HepG2 (cell line): Measurements from ENCODE around the gene PLXNA3. TPM values are rescaled to one million over a fixed set of nuclear protein-coding genes. Genes with fewer than 3 reads are reported as not detected.

Source experiments
- ARNTL ChIP-seq: sonication (generic); formaldehyde crosslinking; IDR thresholded peaks from 2 replicates; pipeline ENCODE4 v1.4.0; 2020; ENCODE audit warnings: mild to moderate bottlenecking, missing genetic modification reagents
- CREM ChIP-seq, 2 experiments: sonication (generic) in 1 of 2; formaldehyde crosslinking in 1 of 2; IDR thresholded peaks; 2 replicates each; pipeline versions ENCODE4 v1.4.0 to v1.6.1; 2016 to 2020; ENCODE audit warnings: antibody characterized with exemption in 1 of 2, mild to moderate bottlenecking in 1 of 2, missing genetic modification reagents in 1 of 2
- ELF3 ChIP-seq: IDR thresholded peaks from 2 replicates; pipeline ENCODE4 v1.6.1; 2016; ENCODE audit warnings: missing genetic modification reagents, missing compliant biosample characterization
- FOXP4 ChIP-seq: sonication (generic); formaldehyde crosslinking; IDR thresholded peaks from 2 replicates; pipeline ENCODE4 v1.4.0; 2020; ENCODE audit warnings: missing genetic modification reagents
- GPN1 ChIP-seq: sonication (generic); formaldehyde crosslinking; IDR thresholded peaks from 2 replicates; pipeline ENCODE4 v1.5.1; 2020; ENCODE audit warnings: missing genetic modification reagents, borderline replicate concordance
- HOXA7 ChIP-seq: sonication (generic); formaldehyde crosslinking; IDR thresholded peaks from 2 replicates; pipeline ENCODE4 v1.8.1; 2022; ENCODE audit warnings: mild to moderate bottlenecking, missing genetic modification reagents, moderate library complexity
- KDM5A ChIP-seq: fragments of 200-600 bp; sonication (generic); IDR thresholded peaks from 2 replicates; pipeline ENCODE4 v1.7.0; 2018; ENCODE audit warnings: antibody characterized with exemption, mild to moderate bottlenecking, low read length, borderline replicate concordance
- KMT2B ChIP-seq: IDR thresholded peaks from 2 replicates; pipeline ENCODE4 v1.6.1; 2016; ENCODE audit warnings: missing genetic modification reagents, missing compliant biosample characterization
- PAWR ChIP-seq: sonication (generic); formaldehyde crosslinking; IDR thresholded peaks from 2 replicates; pipeline ENCODE4 v1.4.0; 2020; ENCODE audit warnings: missing genetic modification reagents, mild to moderate bottlenecking, borderline replicate concordance
- PBX2 ChIP-seq: IDR thresholded peaks from 2 replicates; pipeline ENCODE4 v1.6.1; 2016; ENCODE audit warnings: control low read depth
- PITX1 ChIP-seq: sonication (generic); formaldehyde crosslinking; IDR thresholded peaks from 2 replicates; pipeline ENCODE4 v1.5.1; 2020; ENCODE audit warnings: mild to moderate bottlenecking, missing genetic modification reagents
- RNF219 ChIP-seq: sonication (generic); formaldehyde crosslinking; IDR thresholded peaks from 2 replicates; pipeline ENCODE4 v1.5.0; 2020; ENCODE audit warnings: mild to moderate bottlenecking, missing genetic modification reagents
- TCF7 ChIP-seq: sonication (generic); IDR thresholded peaks from 2 replicates; pipeline ENCODE4 v1.6.1; 2016; ENCODE audit warnings: antibody characterized with exemption, low read depth
- TOPORS ChIP-seq: sonication (generic); formaldehyde crosslinking; IDR thresholded peaks from 2 replicates; pipeline ENCODE4 v1.8.0; 2023; ENCODE audit warnings: mild to moderate bottlenecking, missing genetic modification reagents
- TSC22D2 ChIP-seq: sonication (generic); formaldehyde crosslinking; IDR thresholded peaks from 2 replicates; pipeline ENCODE4 v1.5.1; 2020; ENCODE audit warnings: missing genetic modification reagents, mild to moderate bottlenecking, borderline replicate concordance
- WIZ ChIP-seq: sonication (generic); formaldehyde crosslinking; IDR thresholded peaks from 2 replicates; pipeline ENCODE4 v1.5.1; 2020; ENCODE audit warnings: mild to moderate bottlenecking, missing genetic modification reagents
- ZNF496 ChIP-seq: sonication (generic); formaldehyde crosslinking; IDR thresholded peaks from 2 replicates; pipeline ENCODE4 v1.8.1; 2023; ENCODE audit warnings: mild to moderate bottlenecking, moderate library complexity, missing genetic modification reagents; ENCODE audit not compliant: insufficient replicate concordance
- ZNF7 ChIP-seq: IDR thresholded peaks from 2 replicates; pipeline ENCODE4 v1.6.1; 2016; ENCODE audit warnings: missing biosample characterization, missing genetic modification reagents
- ZNF788 ChIP-seq: sonication (generic); formaldehyde crosslinking; IDR thresholded peaks from 2 replicates; pipeline ENCODE4 v1.5.0; 2020; ENCODE audit warnings: mild to moderate bottlenecking, missing genetic modification reagents, borderline replicate concordance
- ZNF850 ChIP-seq: sonication (generic); formaldehyde crosslinking; conservative IDR thresholded peaks from 2 replicates; pipeline ENCODE4 v1.9.0; 2021; ENCODE audit warnings: mild to moderate bottlenecking, missing genetic modification reagents
- polyA plus RNA-seq, 8 experiments: library from polyadenylated mRNA; depleted of rRNA in 3 of 8; stranded (reverse) in 7 of 8; unstranded in 1 of 8; fragments of >200 nt; fragmentation: Illumina TruSeq in 4 of 8; extraction: Trizol in 4 of 8; gene quantifications; 2 replicates each; pipeline versions ENCODE4 v1.2.1 to v1.2.3, GENCODE V29; 2011 to 2016; ENCODE audit warnings: low read depth in 4 of 8, missing spikeins in 1 of 8, mixed read lengths in 1 of 8; ENCODE audit not compliant: insufficient read depth in 1 of 8
- total RNA-seq, 5 experiments: library from RNA; depleted of rRNA; stranded (reverse); fragments of >200 nt; fragmentation: Illumina TruSeq; extraction: Trizol; gene quantifications; 2 replicates each; pipeline ENCODE4 v1.2.3, GENCODE V29; 2016; ENCODE audit warnings: low read depth in 1 of 5
- TF ChIP-seq, protein P1 (sequence below): sonication (generic); formaldehyde crosslinking; IDR thresholded peaks from 2 replicates; pipeline ENCODE4 v1.4.0; 2020; ENCODE audit warnings: missing genetic modification reagents

Gene PLXNA3
- total and polyA plus RNA-seq, 2 of the 13 experiments (the other 11 are each of a cell fraction or from before 2014, with no cell fraction given): 5.8 to 20.6 TPM

DNA sequence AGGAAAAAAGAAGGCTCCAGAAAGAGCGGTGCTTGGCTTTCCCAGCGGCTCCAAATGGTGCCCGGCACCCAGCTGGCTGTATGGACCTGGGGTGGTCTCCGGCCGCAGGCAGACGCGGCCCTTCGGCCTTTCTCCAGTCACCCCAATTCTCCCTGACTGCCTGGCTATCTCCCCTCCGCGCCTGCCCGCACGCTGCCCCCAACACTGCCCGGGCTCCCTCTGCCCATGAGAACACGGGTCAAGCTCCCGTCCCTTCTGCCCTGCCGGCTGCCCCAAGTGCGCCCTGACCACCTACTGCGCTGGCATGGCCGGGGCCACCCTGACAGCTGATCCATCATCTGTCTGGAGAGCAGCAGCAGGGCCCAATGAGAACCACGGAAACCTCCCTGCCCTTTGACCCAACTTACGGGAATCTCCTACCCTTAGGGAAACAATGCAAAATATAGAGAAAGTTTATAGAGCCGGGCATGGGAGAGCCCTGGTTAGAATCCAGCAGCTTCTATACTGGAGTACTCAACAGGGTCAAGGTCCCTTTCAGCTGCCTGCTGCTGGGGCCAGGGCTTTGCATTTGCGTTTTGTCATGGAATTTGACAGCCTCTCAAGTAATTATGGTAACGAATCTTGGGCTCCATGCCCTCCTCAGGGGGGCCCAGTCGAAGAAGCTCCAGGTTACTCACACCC lies 59.2 kb downstream of the PLXNA3 start (continued):
- TF ChIP-seq ZNF788 (CRISPR knock-in tag): no peak
- no peak for TF ChIP-seq ZNF850 (CRISPR knock-in tag)
- TF ChIP-seq KDM5A: no peak
- no peak for TF ChIP-seq RNF219 (CRISPR knock-in tag)
- TF ChIP-seq HOXA7 (CRISPR knock-in tag): no peak
- TF ChIP-seq TSC22D2 (CRISPR knock-in tag): no peak
- no peak for TF ChIP-seq TOPORS (CRISPR knock-in tag)
- TF ChIP-seq, protein P1, sequence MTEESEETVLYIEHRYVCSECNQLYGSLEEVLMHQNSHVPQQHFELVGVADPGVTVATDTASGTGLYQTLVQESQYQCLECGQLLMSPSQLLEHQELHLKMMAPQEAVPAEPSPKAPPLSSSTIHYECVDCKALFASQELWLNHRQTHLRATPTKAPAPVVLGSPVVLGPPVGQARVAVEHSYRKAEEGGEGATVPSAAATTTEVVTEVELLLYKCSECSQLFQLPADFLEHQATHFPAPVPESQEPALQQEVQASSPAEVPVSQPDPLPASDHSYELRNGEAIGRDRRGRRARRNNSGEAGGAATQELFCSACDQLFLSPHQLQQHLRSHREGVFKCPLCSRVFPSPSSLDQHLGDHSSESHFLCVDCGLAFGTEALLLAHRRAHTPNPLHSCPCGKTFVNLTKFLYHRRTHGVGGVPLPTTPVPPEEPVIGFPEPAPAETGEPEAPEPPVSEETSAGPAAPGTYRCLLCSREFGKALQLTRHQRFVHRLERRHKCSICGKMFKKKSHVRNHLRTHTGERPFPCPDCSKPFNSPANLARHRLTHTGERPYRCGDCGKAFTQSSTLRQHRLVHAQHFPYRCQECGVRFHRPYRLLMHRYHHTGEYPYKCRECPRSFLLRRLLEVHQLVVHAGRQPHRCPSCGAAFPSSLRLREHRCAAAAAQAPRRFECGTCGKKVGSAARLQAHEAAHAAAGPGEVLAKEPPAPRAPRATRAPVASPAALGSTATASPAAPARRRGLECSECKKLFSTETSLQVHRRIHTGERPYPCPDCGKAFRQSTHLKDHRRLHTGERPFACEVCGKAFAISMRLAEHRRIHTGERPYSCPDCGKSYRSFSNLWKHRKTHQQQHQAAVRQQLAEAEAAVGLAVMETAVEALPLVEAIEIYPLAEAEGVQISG: peak; percentile 17; the same call in 1 of the 2 replicates
- no peak for TF ChIP-seq CREM (IDR thresholded peaks at IDR 0.05)
- TF ChIP-seq CREM (CRISPR knock-in tag; IDR thresholded peaks at IDR 0.05): no peak
- no peak; the same call in 1 of the 2 replicates for TF ChIP-seq FOXP4 (CRISPR knock-in tag)
- TF ChIP-seq ELF3 (CRISPR knock-in tag): no peak
- TF ChIP-seq ZNF496 (CRISPR knock-in tag): no peak
- no peak for TF ChIP-seq ZNF7 (CRISPR knock-in tag)
- no peak for TF ChIP-seq KMT2B (CRISPR knock-in tag)
- TF ChIP-seq WIZ (CRISPR knock-in tag): no peak
- TF ChIP-seq TCF7: no peak
- no peak for TF ChIP-seq ARNTL (CRISPR knock-in tag)
- TF ChIP-seq PBX2 (CRISPR knock-in tag): peak; percentile 60; the same call in 1 of the 2 replicates
- TF ChIP-seq PAWR (CRISPR knock-in tag): no peak
- no peak for TF ChIP-seq GPN1 (CRISPR knock-in tag)
- no peak for TF ChIP-seq PITX1
